Activated naive CD8-positive, alpha-beta T cell treated with anti-CD3 and anti-CD28 coated beads for 36 hours (primary cell): ENCODE results near the gene ATXN10. TPM values are rescaled to one million over a fixed set of nuclear protein-coding genes. Genes with fewer than 3 reads are reported as not detected.
"Not testable (repeated sequence)": the region's sequence is repeated elsewhere in the genome, so short reads cannot be mapped to it uniquely, and the experiment has no call there.

Experiments
- DNase-seq: peaks from one replicate; pipeline ENCODE4 v3.0.0; 2021
- H3K27ac Mint-ChIP-seq: one replicate; pipeline ENCODE4 v1.8.0; 2022; ENCODE audit warnings: mild to moderate bottlenecking, moderate library complexity, mixed read lengths
- H3K27me3 Mint-ChIP-seq: one replicate; pipeline ENCODE4 v1.8.0; 2022; ENCODE audit warnings: mild to moderate bottlenecking, mixed read lengths
- H3K36me3 Mint-ChIP-seq: one replicate; pipeline ENCODE4 v1.8.0; 2021; ENCODE audit warnings: mild to moderate bottlenecking, mixed read lengths
- H3K4me1 Mint-ChIP-seq: one replicate; pipeline ENCODE4 v1.8.0; 2021; ENCODE audit warnings: mixed read lengths
- H3K4me3 Mint-ChIP-seq: one replicate; pipeline ENCODE4 v1.8.0; 2022; ENCODE audit warnings: mild to moderate bottlenecking, moderate library complexity, mixed read lengths
- H3K9me3 Mint-ChIP-seq: one replicate; pipeline ENCODE4 v1.8.0; 2022; ENCODE audit warnings: mixed read lengths
- total RNA-seq, 2 experiments: library from RNA; stranded (reverse); gene quantifications; one replicate each; pipeline ENCODE4 v1.2.3, GENCODE V29; 2021

Gene ATXN10, protein sequence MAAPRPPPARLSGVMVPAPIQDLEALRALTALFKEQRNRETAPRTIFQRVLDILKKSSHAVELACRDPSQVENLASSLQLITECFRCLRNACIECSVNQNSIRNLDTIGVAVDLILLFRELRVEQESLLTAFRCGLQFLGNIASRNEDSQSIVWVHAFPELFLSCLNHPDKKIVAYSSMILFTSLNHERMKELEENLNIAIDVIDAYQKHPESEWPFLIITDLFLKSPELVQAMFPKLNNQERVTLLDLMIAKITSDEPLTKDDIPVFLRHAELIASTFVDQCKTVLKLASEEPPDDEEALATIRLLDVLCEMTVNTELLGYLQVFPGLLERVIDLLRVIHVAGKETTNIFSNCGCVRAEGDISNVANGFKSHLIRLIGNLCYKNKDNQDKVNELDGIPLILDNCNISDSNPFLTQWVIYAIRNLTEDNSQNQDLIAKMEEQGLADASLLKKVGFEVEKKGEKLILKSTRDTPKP
- total RNA-seq: 100 to 1,000 TPM; 124 to 130 TPM

DNA sequence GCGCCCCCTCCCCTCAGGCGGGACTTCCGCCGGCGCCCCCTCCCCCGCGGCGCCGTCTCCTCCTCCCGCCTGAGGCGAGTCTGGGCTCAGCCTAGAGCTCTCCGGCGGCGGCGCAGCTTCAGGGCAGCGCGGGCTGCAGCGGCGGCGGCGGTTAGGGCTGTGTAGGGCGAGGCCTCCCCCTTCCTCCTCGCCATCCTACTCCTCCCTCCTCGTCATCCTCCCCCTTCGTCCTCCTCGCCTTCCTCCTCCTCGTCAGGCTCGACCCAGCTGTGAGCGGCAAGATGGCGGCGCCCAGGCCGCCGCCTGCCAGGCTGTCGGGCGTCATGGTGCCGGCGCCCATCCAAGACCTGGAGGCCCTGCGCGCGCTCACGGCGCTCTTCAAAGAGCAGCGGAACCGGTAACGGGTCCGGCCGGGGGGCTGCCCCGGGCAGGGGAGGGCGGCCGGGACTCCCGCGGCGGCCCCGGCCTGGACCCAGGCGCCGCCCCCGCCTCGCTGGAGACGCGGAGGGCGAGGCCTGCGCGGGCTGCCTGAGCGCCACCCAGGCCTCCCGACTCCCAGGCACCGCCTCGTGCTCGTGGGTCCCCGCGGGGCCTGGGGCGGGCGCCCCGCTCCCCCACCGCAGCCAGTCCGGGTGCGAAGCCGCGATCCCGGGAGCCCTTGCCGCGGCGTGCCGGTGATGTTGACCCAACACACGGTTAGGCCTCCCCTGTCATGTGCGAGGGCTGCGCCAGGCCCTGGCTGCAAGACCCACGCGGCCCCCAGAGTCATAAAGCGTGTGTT lies at the start of gene ATXN10:
TSS of gene ATXN10 (plus strand) at position 52 of the 781 bp plus-strand sequence. CDS start at position 282, 230 bp downstream.
- peak within 1 kb of the TSS; percentile 86 for H3K27ac Mint-ChIP-seq
- no peaks in the 10 kb centered on the region for H3K9me3 Mint-ChIP-seq

DNA sequence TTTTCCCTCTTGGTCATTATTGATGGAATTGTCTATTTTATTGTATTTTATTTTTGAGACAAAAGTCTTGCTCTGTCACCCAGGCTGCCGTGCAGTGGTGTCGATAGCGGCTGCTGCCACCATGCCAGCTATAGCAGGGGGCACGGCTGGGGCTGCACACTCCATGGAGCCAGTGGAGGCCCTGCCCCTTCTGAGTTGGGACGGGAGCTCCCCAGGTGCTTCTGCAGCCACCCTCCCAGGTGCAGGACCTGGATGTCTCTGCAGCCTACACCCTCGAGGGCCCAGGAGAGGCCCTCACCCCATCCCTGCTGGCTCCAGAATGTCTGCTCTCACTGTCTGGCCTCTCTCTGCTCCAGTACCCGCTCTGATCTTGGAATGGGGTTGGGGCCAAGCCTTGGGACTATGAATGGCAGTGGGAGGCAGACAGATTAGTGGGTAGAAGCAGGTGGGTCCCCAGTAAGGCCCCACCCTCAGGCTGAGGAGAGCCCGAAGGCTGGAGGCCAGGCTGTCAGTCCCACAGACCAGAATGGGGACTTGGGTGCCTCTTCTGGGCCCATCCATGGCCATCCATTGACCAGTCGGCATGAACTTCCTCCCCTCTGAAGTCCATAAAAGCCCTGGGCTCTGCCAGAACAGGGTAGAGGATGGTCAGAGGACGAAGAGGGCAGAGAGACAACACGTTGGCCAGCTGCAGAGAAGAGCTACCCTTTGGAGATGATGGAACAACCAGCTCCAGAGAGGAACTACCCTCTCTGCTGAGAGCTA lies 49.6 kb upstream of the ATXN10 start:
- peaks cover 4% of the 10 kb centered on the region for H3K4me1 Mint-ChIP-seq
- no peak overlapping the region for H3K27ac Mint-ChIP-seq

More for the DNA sequence above, at the start of gene ATXN10:
- peak; percentile 76 for DNase-seq
- Mint-ChIP-seq H3K36me3 (peaks cover 32% of the 10 kb centered on the region), H3K27me3 (peaks cover 10% of the 10 kb centered on the region), H3K4me3 (peak within 1 kb of the TSS; percentile 93), H3K4me1 (peaks cover 24% of the 10 kb centered on the region)

DNA sequence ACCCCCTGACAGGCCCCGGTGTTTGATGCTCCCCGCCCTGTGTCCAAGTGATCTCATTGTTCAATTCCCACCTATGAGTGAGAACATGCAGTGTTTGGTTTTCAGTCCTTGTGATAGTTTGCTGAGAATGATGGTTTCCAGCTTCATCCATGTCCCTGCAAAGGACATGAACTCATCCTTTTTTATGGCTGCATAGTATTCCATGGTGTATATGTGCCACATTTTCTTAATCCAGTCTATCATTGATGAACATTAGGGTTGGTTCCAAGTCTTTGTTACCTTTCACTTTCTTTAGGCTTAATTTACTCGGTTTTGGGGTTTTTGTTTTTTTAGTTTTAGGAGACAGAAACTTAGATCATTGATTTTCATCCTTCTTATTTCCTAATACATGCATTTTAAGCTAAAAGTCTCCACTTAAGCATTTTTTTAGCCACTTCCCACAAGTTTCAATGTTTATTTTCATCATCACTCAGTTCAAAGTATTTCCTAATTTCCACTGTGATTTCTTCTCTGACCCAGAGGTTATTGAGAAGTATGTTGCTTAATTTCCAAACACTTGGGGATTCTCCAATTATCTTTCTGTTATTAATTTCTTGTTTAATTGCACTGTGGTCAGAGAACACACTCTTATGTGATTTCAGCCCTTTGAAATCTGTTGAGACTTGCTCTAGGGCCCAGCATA lies 48.0 kb upstream of the ATXN10 start:
- not testable (repeated sequence) for H3K36me3 Mint-ChIP-seq, DNase-seq, H3K27me3 Mint-ChIP-seq, H3K4me1 Mint-ChIP-seq, H3K27ac Mint-ChIP-seq, H3K9me3 Mint-ChIP-seq, H3K4me3 Mint-ChIP-seq

More for the DNA sequence above, 49.6 kb upstream of the ATXN10 start:
- no peaks in the 10 kb centered on the region for H3K27me3 Mint-ChIP-seq
- DNase-seq: no peak
- no peak overlapping the region for H3K4me3 Mint-ChIP-seq
- peaks cover 4% of the 10 kb centered on the region for H3K9me3 Mint-ChIP-seq
- H3K36me3 Mint-ChIP-seq: no peaks in the 10 kb centered on the region

DNA sequence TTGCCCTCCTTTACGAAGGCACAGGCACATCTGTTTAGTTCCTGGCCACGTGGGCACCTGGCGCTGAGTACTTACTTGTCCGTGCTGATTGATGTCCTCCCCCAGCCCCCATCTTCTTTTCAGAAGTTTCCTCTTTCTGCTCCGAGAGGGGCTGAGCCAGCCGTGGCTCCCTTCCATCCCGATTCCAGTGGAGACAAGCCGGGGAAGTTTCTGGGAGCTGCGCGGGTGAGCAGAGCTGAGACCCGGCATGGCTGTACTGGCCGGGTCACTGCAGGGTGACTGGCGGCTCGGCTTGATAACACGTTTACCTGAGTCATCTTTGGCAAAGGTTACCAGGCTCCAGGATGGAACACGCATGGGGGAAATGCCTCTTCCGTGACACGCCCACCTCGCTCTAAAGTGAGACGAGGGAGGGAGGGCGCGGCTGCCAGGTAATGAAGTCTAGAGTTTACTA lies 45.4 kb upstream of the ATXN10 start:
- H3K9me3 Mint-ChIP-seq: no peaks in the 10 kb centered on the region
- H3K36me3 Mint-ChIP-seq: no peaks in the 10 kb centered on the region
- peaks cover 18% of the 10 kb centered on the region for H3K27me3 Mint-ChIP-seq
- no peak for DNase-seq
- H3K4me3 Mint-ChIP-seq: no peak overlapping the region
- H3K27ac Mint-ChIP-seq: no peak overlapping the region
- H3K4me1 Mint-ChIP-seq: no peaks in the 10 kb centered on the region

DNA sequence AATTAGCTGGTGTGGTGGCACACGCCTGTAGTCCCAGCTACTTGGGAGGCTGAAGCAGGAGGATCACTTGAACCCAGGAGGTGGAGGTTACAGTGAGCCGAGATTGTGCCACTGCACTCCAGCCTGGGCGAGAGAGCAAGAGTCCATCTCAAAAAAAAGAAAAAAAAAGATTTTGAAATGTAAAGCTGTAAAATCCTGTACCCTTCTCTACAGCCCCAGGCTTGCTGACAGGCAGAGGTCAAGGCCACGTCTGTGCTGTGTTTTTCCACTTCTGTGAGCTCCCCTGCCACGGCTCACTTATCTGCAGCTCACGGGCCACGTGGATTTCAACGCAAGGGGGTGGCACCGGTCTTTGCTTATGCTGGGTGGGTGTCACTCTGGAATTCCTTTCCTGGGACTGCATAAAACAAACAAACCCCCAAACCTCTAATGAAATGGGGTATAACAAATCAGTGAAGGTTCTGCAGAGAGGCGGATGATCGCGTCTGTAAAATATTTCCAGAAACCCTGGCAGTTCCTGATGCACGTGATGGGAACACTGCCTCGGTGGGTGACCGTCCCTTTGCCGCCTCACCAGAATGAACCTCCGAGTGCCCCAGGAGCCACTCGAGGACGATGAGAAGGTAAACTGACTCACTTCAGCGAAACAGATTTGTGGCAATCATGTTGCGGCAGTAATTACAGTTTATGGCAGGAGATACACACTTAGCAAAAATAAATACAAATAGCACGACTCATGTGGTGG lies 44.0 kb upstream of the ATXN10 start:
- Mint-ChIP-seq H3K27me3 (peaks cover 32% of the 10 kb centered on the region), H3K4me1 (no peaks in the 10 kb centered on the region), H3K9me3 (no peaks in the 10 kb centered on the region), H3K4me3 (no peak overlapping the region), H3K27ac (no peak overlapping the region), H3K36me3 (no peaks in the 10 kb centered on the region)
- DNase-seq: no peak

DNA sequence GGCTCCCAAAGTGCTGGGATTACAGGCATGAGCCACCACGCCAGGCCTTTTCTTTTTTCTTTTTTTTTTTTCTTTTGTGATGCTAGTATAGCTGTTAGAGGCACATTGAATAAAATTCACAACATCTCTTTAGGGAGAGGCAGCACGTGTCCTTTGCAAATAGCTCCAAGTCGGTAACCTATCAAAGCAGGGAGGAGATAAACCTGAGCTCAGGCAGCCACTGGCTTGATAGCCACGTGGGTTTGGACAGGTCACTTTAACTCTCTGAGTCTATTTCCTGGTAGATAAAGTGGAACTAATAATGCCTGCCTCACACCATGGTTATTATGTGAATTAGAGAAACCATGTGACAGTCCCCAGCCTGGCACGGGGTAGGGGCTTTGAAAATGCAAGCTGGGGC lies 43.1 kb upstream of the ATXN10 start:
- peaks cover 38% of the 10 kb centered on the region for H3K27me3 Mint-ChIP-seq
- H3K27ac Mint-ChIP-seq: no peak overlapping the region
- no peaks in the 10 kb centered on the region for H3K36me3 Mint-ChIP-seq
- no peaks in the 10 kb centered on the region for H3K9me3 Mint-ChIP-seq
- DNase-seq: no peak
- no peak overlapping the region for H3K4me3 Mint-ChIP-seq
- H3K4me1 Mint-ChIP-seq: no peaks in the 10 kb centered on the region

DNA sequence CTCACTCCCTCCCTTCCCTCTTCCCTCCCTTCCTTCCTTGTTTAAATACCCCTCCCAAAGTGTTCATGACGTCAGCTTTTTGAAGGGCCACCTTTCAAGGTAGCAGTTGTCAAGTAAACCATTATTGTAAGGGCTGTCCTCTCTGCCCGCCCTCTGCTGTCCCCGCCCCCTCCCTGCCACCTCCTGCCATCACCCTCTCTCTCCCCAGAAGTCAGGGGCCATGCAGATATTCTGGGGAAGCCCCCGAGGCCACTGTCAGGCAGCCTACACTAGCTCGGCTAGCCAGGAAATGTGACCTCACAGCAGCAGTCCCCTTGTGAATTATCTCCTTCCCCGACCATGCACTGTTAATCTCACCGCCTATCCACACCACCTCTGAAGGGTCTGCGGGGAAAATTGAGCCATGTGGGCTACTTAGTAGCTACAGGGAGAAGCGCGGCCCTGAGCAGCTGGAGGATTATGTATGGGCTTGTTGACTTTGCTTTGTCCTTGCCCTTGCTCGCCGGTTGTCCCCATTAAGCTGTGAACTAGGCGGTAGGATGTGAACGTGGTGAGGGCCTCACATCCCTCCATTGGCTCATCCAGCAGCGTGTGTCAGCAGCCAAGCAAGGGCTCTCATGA lies 42.1 kb upstream of the ATXN10 start:
- no peak overlapping the region for H3K4me3 Mint-ChIP-seq
- no peaks in the 10 kb centered on the region for H3K36me3 Mint-ChIP-seq
- H3K27ac Mint-ChIP-seq: no peak overlapping the region
- DNase-seq: no peak
- peaks cover 47% of the 10 kb centered on the region for H3K27me3 Mint-ChIP-seq
- H3K4me1 Mint-ChIP-seq: no peaks in the 10 kb centered on the region
- no peaks in the 10 kb centered on the region for H3K9me3 Mint-ChIP-seq

DNA sequence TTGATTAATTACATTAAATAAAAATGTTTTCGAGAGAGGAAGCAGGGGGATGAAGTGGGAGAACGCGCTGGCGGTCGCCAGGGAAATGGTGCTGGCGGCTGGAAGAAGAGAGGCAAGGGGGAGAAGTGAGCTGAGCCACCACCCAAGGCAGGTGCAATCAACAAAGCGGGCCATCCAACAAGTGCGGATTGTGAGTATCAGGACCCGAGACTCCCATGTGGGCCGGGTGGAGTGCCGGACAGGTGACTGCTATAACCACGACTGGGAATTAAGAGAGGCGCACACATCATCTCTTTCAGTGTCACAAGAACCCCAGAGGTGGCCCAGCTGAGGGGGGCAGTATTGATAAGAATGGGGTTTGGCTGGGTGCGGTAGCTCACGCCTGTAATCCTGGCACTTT lies 41.2 kb upstream of the ATXN10 start:
- Mint-ChIP-seq H3K36me3 (no peaks in the 10 kb centered on the region), H3K4me1 (no peaks in the 10 kb centered on the region), H3K9me3 (no peaks in the 10 kb centered on the region), H3K4me3 (no peak overlapping the region), H3K27me3 (peaks cover 52% of the 10 kb centered on the region), H3K27ac (no peak overlapping the region)
- DNase-seq: no peak

DNA sequence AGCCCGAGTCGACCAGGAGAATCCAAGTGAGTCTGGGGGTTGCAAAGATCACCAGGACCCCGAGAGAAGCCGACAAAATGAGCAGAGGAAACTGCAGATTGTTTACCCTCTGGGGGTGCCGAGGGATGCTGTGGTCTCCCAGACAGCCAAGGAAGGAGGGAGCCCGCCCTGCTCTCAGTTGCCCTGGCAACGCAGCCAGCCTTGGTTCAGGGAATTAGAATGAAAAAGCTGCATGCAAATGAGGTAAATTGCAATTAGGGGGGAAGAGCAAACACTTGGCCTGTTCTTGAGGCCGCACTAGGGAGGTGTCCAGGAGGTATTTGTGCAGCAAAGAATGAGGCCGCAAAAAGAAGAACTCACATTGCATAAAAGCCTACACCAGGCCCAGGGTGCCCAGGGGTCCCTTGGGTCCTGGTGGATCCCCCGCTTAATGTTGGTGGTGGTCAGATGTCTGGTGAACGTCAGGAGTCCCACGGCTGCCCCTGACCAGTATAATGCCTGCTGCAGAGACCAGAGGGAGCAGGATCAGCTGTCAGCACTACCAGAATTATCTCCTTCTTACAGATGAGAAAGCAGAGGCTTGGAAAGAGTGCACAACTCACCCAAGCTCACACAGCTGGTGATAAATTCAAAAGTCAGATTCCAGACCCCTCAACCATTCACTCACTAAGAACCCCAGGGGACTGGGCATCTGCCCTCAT lies 40.3 kb upstream of the ATXN10 start:
- Mint-ChIP-seq H3K9me3 (no peaks in the 10 kb centered on the region), H3K4me3 (no peak overlapping the region), H3K27me3 (peaks cover 52% of the 10 kb centered on the region), H3K4me1 (no peaks in the 10 kb centered on the region), H3K27ac (no peak overlapping the region), H3K36me3 (no peaks in the 10 kb centered on the region)
- no peak for DNase-seq

DNA sequence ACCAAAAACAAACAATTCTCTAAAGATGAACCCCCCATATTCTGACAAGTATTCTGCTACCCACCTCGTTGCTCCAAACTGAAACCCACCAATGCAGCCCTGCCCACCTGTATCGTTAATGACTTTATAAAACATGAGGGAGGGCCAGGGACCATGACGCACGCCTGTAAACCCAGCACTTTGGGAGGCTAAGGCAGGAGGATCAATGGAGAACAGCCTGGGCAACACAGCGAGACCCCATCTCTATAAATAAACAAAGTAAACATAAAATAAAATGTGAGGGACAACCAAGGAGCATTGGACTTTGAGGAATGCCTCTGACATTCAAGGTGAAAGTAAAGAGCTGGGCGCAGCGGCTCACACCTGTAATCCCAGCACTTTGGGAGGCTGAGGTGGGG lies 39.8 kb upstream of the ATXN10 start:
- Mint-ChIP-seq H3K4me3 (no peak overlapping the region), H3K27ac (no peak overlapping the region), H3K36me3 (no peaks in the 10 kb centered on the region), H3K4me1 (no peaks in the 10 kb centered on the region), H3K27me3 (peaks cover 57% of the 10 kb centered on the region), H3K9me3 (no peaks in the 10 kb centered on the region)
- no peak for DNase-seq

DNA sequence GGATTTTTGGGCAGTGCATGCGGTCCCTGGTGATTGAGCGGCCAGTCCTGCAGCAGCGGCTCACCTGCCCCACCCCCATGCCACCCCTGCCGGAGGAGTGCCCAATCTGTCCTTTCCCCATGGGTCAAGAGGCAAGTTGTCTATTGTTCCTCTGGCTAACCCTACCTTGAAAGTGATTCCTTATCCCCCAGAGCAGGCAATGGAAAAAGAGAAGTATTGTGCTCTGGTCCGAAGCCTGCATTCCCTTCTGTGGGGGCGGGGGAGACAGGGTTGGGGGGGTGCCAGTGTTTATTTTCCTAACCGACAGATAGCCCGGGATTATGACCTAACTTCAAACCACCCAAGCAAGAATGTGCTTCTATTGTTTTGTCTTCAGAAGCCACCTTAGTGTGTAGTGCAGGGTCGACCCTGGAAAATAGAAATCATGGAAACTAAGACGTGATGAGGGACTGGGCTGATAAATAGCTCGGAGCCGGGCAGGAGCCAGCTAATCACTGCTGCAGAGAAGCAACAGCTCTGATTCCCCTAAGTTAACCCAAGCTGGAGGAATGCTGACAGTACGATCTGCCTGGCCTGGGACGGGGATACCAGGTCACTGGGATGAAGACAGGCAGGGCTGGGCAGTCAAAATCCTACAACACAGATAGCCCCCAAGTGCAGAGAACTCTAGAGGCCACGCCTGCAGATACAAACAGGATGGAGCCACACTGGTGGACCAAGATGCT lies 38.7 kb upstream of the ATXN10 start:
- no peaks in the 10 kb centered on the region for H3K36me3 Mint-ChIP-seq
- no peak overlapping the region for H3K4me3 Mint-ChIP-seq
- no peaks in the 10 kb centered on the region for H3K9me3 Mint-ChIP-seq
- peaks cover 64% of the 10 kb centered on the region for H3K27me3 Mint-ChIP-seq
- H3K27ac Mint-ChIP-seq: no peak overlapping the region
- H3K4me1 Mint-ChIP-seq: peaks cover 2% of the 10 kb centered on the region
- DNase-seq: no peak

DNA sequence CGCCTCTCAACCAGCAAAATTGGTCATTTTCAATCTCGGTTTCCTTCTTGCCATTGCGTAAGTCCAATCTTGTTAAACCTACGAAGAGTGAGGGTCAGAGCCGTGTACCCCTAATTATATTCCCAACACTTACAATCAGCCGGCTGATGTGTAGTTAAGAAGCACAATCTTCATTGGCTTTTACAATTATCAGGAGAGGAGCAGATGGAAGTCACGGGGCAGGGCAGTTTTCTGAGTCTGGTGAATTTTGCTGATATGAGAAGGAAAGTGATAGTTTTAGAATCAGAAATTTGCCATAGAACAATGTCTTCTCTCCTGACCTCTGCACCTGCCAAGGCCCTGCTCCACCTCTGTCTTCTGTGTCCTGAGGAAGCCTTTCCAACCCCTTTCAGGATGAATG lies 35.0 kb upstream of the ATXN10 start:
- no peaks in the 10 kb centered on the region for H3K36me3 Mint-ChIP-seq
- no peaks in the 10 kb centered on the region for H3K9me3 Mint-ChIP-seq
- H3K27me3 Mint-ChIP-seq: peaks cover 72% of the 10 kb centered on the region
- DNase-seq: no peak
- H3K27ac Mint-ChIP-seq: no peak overlapping the region
- no peak overlapping the region for H3K4me3 Mint-ChIP-seq
- H3K4me1 Mint-ChIP-seq: peaks cover 6% of the 10 kb centered on the region

DNA sequence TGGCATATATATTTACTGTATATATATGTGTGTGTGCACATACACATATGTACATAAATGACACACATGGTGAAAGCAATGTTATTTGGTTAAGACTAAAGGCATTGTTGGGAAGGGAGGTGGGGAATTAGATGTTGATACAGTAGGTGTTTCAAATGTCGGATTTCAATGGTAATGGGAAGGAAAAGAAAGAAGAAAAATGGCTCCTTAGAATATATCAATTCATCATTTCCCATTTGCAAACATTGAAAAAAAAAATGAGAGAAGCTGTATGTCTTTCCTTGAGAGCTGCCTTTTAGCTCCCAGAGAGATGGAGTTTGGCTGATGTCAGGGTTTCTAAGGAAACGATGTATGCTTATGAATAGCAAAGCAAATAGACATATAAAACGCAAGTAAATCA lies 33.4 kb upstream of the ATXN10 start:
- no peak overlapping the region for H3K27ac Mint-ChIP-seq
- H3K36me3 Mint-ChIP-seq: no peaks in the 10 kb centered on the region
- H3K4me1 Mint-ChIP-seq: peaks cover 9% of the 10 kb centered on the region
- H3K9me3 Mint-ChIP-seq: no peaks in the 10 kb centered on the region
- no peak overlapping the region for H3K4me3 Mint-ChIP-seq
- peaks cover 75% of the 10 kb centered on the region for H3K27me3 Mint-ChIP-seq
- DNase-seq: no peak
